Lower leg skin (tissue), 3 donors: ENCODE results near the gene HS6ST1.

ENCODE experiments used
- CTCF ChIP-seq, 3 donors: fragments of 450-650 bp; IDR thresholded peaks; one replicate each; pipeline ENCODE4 v1.5.1; 2016; ENCODE audit warnings: antibody characterized with exemption in 3 of 3, mild to moderate bottlenecking in 3 of 3, moderate library complexity in 2 of 3
- POLR2A ChIP-seq, 2 donors: fragments of 450-650 bp; IDR thresholded peaks; one replicate each; pipeline ENCODE4 v1.6.1; 2016 to 2017; ENCODE audit warnings: antibody characterized with exemption in 2 of 2, mild to moderate bottlenecking in 1 of 2, moderate library complexity in 1 of 2

- TF ChIP-seq CTCF (IDR thresholded peaks at IDR 0.05) (no peak), POLR2A (IDR thresholded peaks at IDR 0.05) (no peak)
These were observed 2.5 kb upstream of the HS6ST1 start for GRCh38 chr2:128320906-128321771.
